Progenitor cell of endocrine pancreas (in vitro differentiated cells): ENCODE data around the gene FTO. TPM values are rescaled to one million over a fixed set of nuclear protein-coding genes. Genes with fewer than 3 reads are reported as not detected.

Source experiments
- DNase-seq: peaks from one replicate; pipeline ENCODE4 v3.0.0; 2021; ENCODE audit warnings: low spot score; ENCODE audit not compliant: unreplicated experiment
- H3K27ac Mint-ChIP-seq: 2 replicates; pipeline ENCODE4 v1.8.0; 2021; ENCODE audit warnings: mild to moderate bottlenecking, moderate library complexity, mixed read lengths
- H3K27me3 Mint-ChIP-seq: 2 replicates; pipeline ENCODE4 v1.8.0; 2021; ENCODE audit warnings: mixed read lengths
- H3K36me3 Mint-ChIP-seq: 2 replicates; pipeline ENCODE4 v1.8.0; 2022; ENCODE audit warnings: mixed read lengths; ENCODE audit not compliant: insufficient read depth
- H3K4me1 Mint-ChIP-seq: 2 replicates; pipeline ENCODE4 v1.8.0; 2021; ENCODE audit warnings: low read depth, mixed read lengths
- H3K4me3 Mint-ChIP-seq: 2 replicates; pipeline ENCODE4 v1.8.0; 2021; ENCODE audit warnings: low read depth, mild to moderate bottlenecking, moderate library complexity, mixed read lengths
- H3K9me3 Mint-ChIP-seq: 2 replicates; pipeline ENCODE4 v1.8.0; 2021; ENCODE audit warnings: low read depth, mixed read lengths
- CTCF ChIP-seq: fragments of 200-600 bp; sonication (generic); IDR thresholded peaks from one replicate; pipeline ENCODE4 v1.5.0; 2021; ENCODE audit warnings: antibody characterized with exemption, mild to moderate bottlenecking; ENCODE audit not compliant: unreplicated experiment
- total RNA-seq: library from RNA; stranded (reverse); gene quantifications from 2 replicates; pipeline ENCODE4 v1.2.1, GENCODE V29; 2021

FTO gene
- total RNA-seq, 1 donor from 2014 or later = 78.7 TPM

DNA sequence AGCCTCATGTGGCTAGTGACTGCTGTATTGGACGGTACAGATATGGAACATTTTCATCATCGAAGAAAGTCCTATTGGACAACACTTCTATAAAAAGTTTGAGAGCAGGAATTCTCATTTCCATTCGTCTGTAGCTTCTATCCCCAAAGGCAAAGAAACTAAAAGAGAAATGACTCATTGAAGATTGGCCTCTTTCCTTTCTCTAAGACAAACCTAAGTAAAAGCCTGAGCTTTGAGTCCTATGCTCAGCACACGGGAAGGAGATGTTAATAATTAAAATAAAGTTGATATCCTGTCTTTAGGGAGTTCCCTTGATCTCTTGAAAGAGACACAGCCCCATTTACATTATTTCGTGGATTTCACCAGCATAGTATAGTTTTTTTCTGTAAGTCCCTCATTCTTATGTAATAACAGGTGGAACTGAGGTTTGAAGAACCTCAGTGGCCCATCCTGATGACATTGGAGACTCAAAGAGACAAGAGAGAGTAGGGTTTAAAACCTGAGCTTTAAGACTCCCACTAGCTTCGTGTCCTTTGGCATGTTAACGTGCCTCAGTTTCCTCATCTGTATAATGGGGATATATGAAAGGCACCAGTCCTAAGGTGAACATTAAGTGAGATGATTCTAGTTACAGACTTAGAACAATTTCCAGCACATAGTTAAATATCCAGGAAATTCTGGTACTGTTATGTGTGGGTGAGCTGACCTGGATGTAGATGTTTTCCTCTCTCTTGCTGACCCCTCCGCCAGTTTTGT lies 408.7 kb downstream of the FTO start:
- Mint-ChIP-seq H3K36me3 (peaks cover 21% of the 10 kb centered on the region), H3K27me3 (peaks cover 30% of the 10 kb centered on the region), H3K4me3 (no peak overlapping the region), H3K4me1 (peaks cover 7% of the 10 kb centered on the region), H3K9me3 (no peaks in the 10 kb centered on the region), H3K27ac (no peak overlapping the region)
- no peak for TF ChIP-seq CTCF
- no peak for DNase-seq

DNA sequence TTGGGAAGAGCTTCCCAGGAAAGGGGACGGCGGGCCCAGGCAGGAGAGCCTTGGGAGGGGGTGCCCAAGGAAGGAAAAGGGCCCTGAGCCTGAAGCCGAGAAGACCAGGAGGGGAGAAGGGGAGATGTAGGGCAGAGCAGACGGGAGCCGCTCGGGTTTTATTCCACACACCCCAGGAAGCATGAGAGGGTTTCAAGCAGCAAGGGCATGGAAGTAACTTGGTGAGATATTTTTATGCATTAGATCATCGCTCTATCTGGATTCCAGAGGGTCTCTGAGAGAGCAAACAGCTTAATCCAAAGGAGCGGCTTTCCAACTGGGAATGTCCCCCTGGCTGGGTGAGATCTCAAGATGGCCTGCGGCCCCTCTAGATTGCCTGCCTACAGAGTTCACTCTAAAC lies 411.6 kb downstream of the FTO start:
- Mint-ChIP-seq H3K36me3 (peaks cover 21% of the 10 kb centered on the region), H3K4me1 (peaks cover 12% of the 10 kb centered on the region), H3K27me3 (peaks cover 14% of the 10 kb centered on the region), H3K4me3 (no peak overlapping the region), H3K27ac (no peak overlapping the region), H3K9me3 (no peaks in the 10 kb centered on the region)
- DNase-seq = no peak
- TF ChIP-seq CTCF = no peak

DNA sequence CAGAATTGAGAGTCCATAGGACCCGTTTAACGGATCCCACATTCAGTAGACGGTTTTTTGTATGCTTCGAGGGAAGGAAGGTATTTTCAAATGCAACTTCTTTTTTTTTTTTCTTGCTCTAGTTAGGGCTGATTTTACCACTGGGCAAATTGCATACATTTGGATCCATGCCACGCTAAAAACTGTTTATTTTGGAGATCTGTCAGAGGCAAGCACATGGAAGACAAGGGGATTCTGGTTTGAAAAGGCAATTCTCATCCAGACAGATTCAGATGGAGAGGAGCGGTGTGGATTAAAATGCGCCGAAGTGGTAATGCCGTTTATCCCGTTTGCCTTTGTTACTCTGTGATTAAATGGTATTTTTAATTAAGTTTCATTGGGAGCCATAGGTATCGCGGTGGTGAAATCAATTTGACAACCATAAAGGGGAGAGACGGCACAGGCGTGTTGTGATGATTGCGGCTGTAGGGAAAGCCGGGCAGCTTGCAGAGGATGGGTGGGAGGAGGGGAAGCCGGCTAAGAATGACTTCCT lies 412.2 kb downstream of the FTO start:
- no peak for TF ChIP-seq CTCF
- Mint-ChIP-seq H3K4me3 (no peak overlapping the region), H3K27ac (no peak overlapping the region), H3K27me3 (peaks cover 14% of the 10 kb centered on the region), H3K36me3 (peaks cover 21% of the 10 kb centered on the region), H3K4me1 (peaks cover 12% of the 10 kb centered on the region), H3K9me3 (no peaks in the 10 kb centered on the region)
- DNase-seq = no peak

DNA sequence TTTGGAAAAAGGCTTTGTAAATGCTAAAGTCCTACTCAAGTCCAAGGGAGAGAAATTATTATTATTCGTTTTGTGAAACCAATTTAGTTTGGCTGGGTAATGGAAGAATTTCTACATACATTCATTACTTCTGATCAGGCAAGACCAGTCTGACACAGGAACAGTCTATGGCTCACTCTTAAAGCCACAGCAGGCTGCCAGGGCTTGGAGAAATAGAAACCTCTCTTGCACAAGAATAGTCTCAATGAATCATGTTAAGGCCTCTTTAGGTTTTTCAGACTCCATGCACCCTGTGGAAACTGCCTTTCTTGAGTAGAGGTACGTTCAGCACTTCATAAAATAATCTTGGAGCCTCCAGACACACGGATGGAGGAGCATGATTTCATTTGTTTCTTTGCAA lies 414.9 kb downstream of the FTO start:
- Mint-ChIP-seq H3K36me3 (peaks cover 10% of the 10 kb centered on the region), H3K4me3 (no peak overlapping the region)

More for the DNA sequence above, 414.9 kb downstream of the FTO start:
- no peak for TF ChIP-seq CTCF
- Mint-ChIP-seq H3K27me3 (peaks cover 10% of the 10 kb centered on the region), H3K27ac (no peak overlapping the region), H3K4me1 (peaks cover 12% of the 10 kb centered on the region), H3K9me3 (no peaks in the 10 kb centered on the region)
- DNase-seq = no peak
